WI38 (cell line): ENCODE measurements around the gene RYR3.

Experiments
- H3K4me3 ChIP-seq: 2 replicates; pipeline ENCODE4 v1.5.1; 2011; ENCODE audit warnings: low read depth, mild to moderate bottlenecking, control low read depth, low read length
- CTCF ChIP-seq: IDR thresholded peaks from 2 replicates; pipeline ENCODE4 v1.5.1; 2012; ENCODE audit warnings: low read depth, mild to moderate bottlenecking, control low read depth, low read length

Gene RYR3

GRCh38 chr15:33395846-33396245, 85.1 kb downstream of the RYR3 start:
- TF ChIP-seq CTCF: no peak
- H3K4me3 ChIP-seq: no peak overlapping the region

DNA sequence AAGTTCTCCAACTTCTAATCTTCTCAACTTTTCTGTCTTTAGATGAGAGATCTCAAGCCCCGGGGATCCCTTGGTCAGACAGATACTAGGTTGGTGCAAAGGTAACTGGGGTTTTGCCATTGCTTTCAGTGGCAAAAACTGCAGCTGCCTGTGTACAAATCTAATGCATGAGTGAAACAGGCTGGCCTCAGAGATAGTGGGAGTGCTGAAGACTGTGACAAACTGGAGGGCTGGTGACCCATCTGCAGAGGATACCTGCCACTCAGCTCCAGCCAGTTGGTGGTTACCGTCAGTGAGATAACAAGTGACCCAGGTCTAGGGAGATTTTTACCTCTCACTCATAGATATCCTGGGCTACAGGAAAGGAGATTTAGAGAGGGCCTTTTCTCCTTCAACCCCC, 85.7 kb downstream of the RYR3 start:
- H3K4me3 ChIP-seq: no peak overlapping the region
- no peak for TF ChIP-seq CTCF

GRCh38 chr15:33398555-33398954, 87.8 kb downstream of the RYR3 start:
- H3K4me3 ChIP-seq: no peak overlapping the region
- TF ChIP-seq CTCF: no peak

DNA sequence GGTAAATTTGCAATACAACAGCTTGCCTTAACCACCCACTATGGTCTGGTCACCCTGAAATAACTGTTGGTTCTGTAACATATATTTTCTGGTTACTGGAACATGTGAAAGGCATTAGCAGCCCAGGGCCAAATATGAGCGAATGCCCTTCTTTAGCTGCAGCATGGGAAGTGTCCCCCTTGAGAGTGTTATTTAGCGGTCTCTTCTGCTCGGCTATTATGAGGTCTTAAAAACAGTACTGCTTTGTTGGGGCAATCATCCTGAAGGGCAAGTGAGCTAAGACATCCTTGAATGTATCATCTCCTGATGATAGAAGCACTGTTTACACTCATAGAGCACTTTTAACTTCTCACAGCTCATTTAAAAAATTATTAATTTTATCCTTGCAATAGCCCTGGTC, 90.2 kb downstream of the RYR3 start:
- no peak overlapping the region for H3K4me3 ChIP-seq
- TF ChIP-seq CTCF: no peak

DNA sequence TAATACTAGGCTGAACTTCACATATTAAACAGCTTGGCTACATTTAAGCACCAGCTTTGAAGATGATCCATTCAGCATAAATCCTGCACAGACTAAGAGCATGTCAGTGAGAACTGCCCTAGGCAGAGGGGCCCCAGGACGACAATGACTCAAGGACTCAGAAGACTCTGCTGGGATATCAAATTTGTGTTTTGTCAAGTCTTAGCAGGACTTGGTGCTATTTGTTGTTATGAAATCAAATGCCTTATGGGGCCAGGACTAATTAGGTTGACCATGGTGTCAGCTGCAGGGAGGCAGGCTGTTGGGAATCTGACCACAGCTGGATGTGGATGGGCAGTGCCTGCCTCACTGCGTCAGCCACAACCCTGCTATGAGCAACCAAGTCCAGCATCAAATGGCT, 91.8 kb downstream of the RYR3 start:
- TF ChIP-seq CTCF: no peak
- no peak overlapping the region for H3K4me3 ChIP-seq

- TF ChIP-seq CTCF: no peak
- H3K4me3 ChIP-seq: no peak overlapping the region
Measured at GRCh38 chr15:33405096-33405495, 94.3 kb downstream of the RYR3 start.

DNA sequence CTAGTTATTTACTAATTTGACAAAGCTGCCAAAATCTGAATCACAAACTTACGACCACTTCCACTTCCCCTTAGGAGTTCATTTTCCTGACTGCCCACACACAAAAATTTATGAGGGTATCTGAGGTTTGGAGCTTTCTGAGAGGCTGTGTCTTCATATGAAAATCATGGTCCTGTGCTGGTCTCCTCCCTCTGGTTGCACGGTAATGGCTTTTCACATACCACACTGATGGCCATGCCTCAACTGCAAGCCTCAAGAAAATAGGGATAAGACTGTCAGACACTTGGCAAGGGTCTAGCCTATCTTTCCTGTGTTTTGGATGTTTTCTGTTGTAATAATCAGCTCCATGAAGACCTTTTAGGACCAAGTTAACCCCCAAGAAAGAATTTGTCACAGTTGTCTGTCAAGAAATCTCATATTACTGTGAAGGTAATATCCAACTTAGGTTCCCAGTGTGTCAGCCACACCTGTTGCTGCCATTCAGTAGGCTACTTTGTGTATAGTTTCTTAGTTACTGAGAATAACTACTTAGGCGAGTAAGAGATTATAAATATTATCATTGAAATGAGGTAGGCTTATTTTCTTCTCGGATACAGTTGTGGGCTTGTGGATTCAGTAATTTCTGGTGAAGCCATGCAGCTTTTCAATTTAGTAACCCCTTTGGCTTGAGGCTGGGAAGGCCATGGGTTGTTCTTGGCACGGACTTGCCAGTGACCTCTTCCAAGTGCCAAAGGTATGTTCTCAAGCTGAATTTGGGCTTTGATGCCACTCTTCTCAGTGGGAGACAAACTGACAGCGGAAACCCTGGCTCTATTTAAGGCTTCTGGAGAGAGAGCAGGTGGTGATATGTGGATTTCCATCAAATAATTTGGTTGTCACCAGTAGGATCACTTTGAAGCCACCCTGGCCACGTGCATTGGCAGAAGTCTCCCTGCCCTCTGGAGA, 101.1 kb downstream of the RYR3 start:
- H3K4me3 ChIP-seq: no peak overlapping the region
- TF ChIP-seq CTCF: no peak
